GM13977 (cell line): ENCODE measurements around the gene ANK2.

Source experiments
- DNase-seq: peaks from one replicate; pipeline ENCODE4 v3.0.0; 2012; ENCODE audit warnings: low spot score
- in situ Hi-C: fragments of 300-500 bp; cut with MboI; formaldehyde crosslinking; loops from one replicate; pipeline ENCODE4 v1.12.0; 2022; ENCODE audit warnings: low sequenced_read_pairs, low pct_unique_long_range_greater_than_20kb, mixed read lengths, inconsistent platforms; ENCODE audit not compliant: unreplicated experiment
- TF ChIP-seq, protein P1 (sequence below): IDR thresholded peaks from 2 replicates; pipeline ENCODE4 v1.5.1; 2012; ENCODE audit warnings: mild to moderate bottlenecking, control low read depth; ENCODE audit not compliant: insufficient read depth; ENCODE audit errors: extremely low read depth, missing control alignments

Gene ANK2

DNA sequence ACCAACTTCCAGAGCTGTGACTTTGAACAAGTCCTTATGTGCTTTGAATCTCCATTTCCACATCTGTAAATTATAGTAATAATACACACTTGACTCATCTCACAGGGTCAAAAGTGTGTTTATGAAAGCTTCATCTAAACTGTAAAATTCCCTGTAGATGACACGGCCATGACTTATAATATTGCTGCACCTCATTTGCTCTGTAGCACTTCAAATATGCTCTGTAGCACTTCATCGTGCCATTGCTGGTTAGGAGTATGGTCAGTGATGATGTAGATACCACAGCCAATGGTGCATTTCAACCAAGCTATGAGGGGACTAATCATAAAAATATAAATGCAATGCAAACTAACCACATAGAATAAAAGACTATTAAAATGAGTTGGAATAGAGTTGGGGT, 318.6 kb downstream of the ANK2 start:
- in situ Hi-C loops: no loop called here

DNA sequence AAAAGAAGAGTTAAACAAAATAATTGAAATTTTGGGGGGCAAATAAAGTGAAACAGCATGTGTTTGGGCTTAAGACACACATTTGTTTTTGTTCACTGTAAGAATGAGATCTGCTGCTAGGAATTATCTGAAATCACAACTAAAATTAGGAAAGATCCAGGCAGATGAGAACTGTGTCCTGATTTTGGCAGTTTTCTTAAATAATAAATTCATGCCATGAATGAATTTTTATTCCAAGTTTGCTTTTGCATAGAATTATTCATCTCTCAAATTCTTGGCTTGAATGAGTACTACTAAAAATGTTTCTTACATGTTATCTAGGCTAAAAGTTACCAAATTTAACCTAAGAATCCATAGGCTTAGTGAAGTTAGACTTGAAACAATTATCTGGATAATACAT, 321.7 kb downstream of the ANK2 start:
- TF ChIP-seq, protein P1, sequence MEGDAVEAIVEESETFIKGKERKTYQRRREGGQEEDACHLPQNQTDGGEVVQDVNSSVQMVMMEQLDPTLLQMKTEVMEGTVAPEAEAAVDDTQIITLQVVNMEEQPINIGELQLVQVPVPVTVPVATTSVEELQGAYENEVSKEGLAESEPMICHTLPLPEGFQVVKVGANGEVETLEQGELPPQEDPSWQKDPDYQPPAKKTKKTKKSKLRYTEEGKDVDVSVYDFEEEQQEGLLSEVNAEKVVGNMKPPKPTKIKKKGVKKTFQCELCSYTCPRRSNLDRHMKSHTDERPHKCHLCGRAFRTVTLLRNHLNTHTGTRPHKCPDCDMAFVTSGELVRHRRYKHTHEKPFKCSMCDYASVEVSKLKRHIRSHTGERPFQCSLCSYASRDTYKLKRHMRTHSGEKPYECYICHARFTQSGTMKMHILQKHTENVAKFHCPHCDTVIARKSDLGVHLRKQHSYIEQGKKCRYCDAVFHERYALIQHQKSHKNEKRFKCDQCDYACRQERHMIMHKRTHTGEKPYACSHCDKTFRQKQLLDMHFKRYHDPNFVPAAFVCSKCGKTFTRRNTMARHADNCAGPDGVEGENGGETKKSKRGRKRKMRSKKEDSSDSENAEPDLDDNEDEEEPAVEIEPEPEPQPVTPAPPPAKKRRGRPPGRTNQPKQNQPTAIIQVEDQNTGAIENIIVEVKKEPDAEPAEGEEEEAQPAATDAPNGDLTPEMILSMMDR: no peak
- in situ Hi-C loops: no loop called here
- DNase-seq: no peak

More for the DNA sequence above, 318.6 kb downstream of the ANK2 start:
- TF ChIP-seq, protein P1: no peak
- DNase-seq: no peak

- no peak for DNase-seq
- in situ Hi-C loops: loop anchor here (25.0 kb wide), 3 partner anchors 386 to 1011 kb away; partner anchors contain the start of gene CAMK2D
- TF ChIP-seq, protein P1: no peak
These were observed 326.7 kb downstream of the ANK2 start for GRCh38 chr4:113375964-113376666.

GRCh38 chr4:113378836-113379235, 329.4 kb downstream of the ANK2 start:
- in situ Hi-C loops: loop anchor here (25.0 kb wide), 3 partner anchors 383 to 1008 kb away; partner anchors contain the start of gene CAMK2D
- no peak for DNase-seq

DNA sequence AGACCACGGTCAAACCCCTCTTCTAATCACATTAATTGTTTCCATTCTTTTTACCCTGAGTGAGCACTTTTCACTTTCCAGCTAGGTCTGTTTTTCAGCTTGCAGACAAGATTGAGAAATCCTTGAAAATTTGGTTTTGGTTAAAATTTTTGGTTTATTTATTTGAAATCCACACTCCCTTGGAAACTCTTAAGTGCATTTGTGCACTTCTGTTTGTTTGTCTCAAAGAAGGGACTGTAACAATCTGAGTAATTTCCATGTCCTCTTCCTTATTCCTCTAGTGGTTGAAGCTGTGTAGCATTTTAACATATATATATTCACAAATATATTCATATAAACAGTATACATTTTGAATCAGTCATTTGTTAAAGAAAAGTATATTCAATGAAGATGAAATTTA, 333.3 kb downstream of the ANK2 start:
- in situ Hi-C loops: loop anchor here (25.0 kb wide), 3 partner anchors 380 to 1005 kb away; partner anchors contain the start of gene CAMK2D
- TF ChIP-seq, protein P1: no peak
- no peak for DNase-seq

More at GRCh38 chr4:113378836-113379235, 329.4 kb downstream of the ANK2 start:
- TF ChIP-seq, protein P1: no peak

GRCh38 chr4:113383111-113383785, 333.8 kb downstream of the ANK2 start:
- in situ Hi-C loops: loop anchor here (25.0 kb wide), 3 partner anchors 379 to 1004 kb away; partner anchors contain the start of gene CAMK2D
- no peak for DNase-seq
- TF ChIP-seq, protein P1: no peak
